Skeletal muscle tissue (tissue), 4 donors: ENCODE results near the gene PDE8B. TPM values are rescaled to one million over a fixed set of nuclear protein-coding genes. Genes with fewer than 3 reads are reported as not detected.
"Not testable (repeated sequence)": the region's sequence is repeated elsewhere in the genome, so short reads cannot be mapped to it uniquely, and the experiment has no call there.

Source experiments
- H3K27ac ChIP-seq: one replicate; pipeline ENCODE4 v1.7.0; 2013; ENCODE audit warnings: mild to moderate bottlenecking, low read depth, low read length, inconsistent platforms
- H3K27me3 ChIP-seq, 3 donors: one replicate each; pipeline ENCODE4 v1.7.0; 2013; ENCODE audit warnings: low read length in 3 of 3; ENCODE audit not compliant: control insufficient read depth in 3 of 3, insufficient read depth in 3 of 3
- H3K36me3 ChIP-seq, 3 donors: one replicate each; pipeline ENCODE4 v1.7.0; 2013; ENCODE audit warnings: low read length in 3 of 3; ENCODE audit not compliant: control insufficient read depth in 3 of 3, insufficient read depth in 3 of 3
- H3K4me1 ChIP-seq, 3 donors: one replicate each; pipeline ENCODE4 v1.7.0; 2013; ENCODE audit warnings: low read length in 3 of 3, mild to moderate bottlenecking in 3 of 3; ENCODE audit not compliant: control insufficient read depth in 3 of 3, insufficient read depth in 3 of 3
- H3K4me3 ChIP-seq, 3 donors: one replicate each; pipeline ENCODE4 v1.7.0; 2013; ENCODE audit warnings: low read length in 3 of 3
- H3K9ac ChIP-seq, 3 donors: one replicate each; pipeline ENCODE4 v1.7.0; 2013; ENCODE audit warnings: low read length in 3 of 3, mild to moderate bottlenecking in 3 of 3, moderate library complexity in 2 of 3, low read depth in 1 of 3
- H3K9me3 ChIP-seq, 3 donors: one replicate each; pipeline ENCODE4 v1.7.0; 2013; ENCODE audit warnings: low read length in 3 of 3; ENCODE audit not compliant: control insufficient read depth in 3 of 3
- total RNA-seq: library from RNA; depleted of rRNA; stranded (reverse); fragments of >200 nt; gene quantifications from one replicate; pipeline ENCODE4 v1.2.3, GENCODE V29; 2014
- donor health status: Osteomylitis.

Gene PDE8B
- total RNA-seq, 1 donor from 2014 or later = 1.0 TPM

- Histone ChIP-seq H3K4me3 (no peak overlapping the region), H3K4me1 (no peaks in the 10 kb centered on the region), H3K36me3 (no peaks in the 10 kb centered on the region), H3K27ac (no peak overlapping the region), H3K27me3 (no peaks in the 10 kb centered on the region), H3K9ac (no peak overlapping the region), H3K9me3 (no peaks in the 10 kb centered on the region)
These were observed 159.1 kb downstream of the PDE8B start for GRCh38 chr5:77369566-77369965.

DNA sequence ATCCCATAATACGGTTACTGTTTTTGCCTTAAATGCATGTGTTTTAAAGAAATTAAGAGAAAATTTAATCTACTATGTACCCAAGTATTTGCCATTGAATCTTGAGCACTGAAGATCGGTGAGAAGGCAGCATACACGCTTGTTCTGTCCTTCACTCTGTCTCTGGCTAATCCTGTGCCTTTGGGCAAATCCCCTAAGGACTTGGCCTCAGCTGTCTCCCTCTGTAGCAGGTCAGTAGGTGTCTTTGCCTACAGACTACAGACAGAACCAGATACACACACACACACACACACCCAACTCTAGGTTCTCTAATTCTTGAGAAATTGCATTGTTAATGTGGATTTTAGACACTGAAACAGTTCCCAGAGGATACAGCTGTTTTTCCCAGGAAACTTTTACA is 164.2 kb downstream of the PDE8B start:
- H3K27ac ChIP-seq = no peak overlapping the region
- H3K9ac ChIP-seq = no peak overlapping the region
- no peaks in the 10 kb centered on the region for H3K4me1 ChIP-seq
- H3K4me3 ChIP-seq = no peak overlapping the region
- H3K27me3 ChIP-seq = no peaks in the 10 kb centered on the region
- H3K36me3 ChIP-seq = no peaks in the 10 kb centered on the region
- no peaks in the 10 kb centered on the region for H3K9me3 ChIP-seq

DNA sequence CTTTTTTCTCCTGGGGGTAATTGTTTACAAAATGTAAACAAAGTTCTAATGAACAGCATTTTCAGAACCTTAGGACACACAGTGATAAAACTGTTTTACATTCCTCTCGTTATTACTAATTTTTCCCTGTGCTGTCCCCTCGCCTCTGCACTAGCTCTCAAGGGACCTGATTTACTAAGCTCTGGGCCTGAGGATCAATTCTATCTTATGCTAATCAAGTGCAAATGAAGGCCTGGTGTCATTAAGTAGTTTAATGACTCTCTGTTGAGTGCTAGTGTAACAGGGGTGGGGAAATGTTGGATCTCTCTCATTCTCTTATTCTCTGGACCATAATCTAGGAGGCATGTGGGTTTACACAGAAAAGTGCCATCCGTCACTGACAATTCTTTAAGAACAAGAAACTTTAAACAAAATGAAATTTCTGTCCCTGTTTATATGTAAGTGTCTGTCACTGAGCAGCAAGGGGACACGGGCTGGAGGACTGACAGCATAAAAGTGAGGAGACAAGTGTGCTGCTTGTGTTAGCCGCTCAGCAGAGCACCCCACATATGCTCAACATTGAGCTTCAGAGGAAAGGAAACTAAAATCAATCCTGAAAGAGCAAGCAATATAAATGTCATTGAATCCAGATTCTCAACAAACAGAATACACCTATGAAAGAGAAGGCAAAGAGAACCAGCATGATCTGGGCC is 166.3 kb downstream of the PDE8B start:
- no peaks in the 10 kb centered on the region for H3K27me3 ChIP-seq
- no peaks in the 10 kb centered on the region for H3K9me3 ChIP-seq
- no peak overlapping the region for H3K4me3 ChIP-seq
- no peaks in the 10 kb centered on the region for H3K4me1 ChIP-seq
- no peaks in the 10 kb centered on the region for H3K36me3 ChIP-seq
- no peak overlapping the region for H3K9ac ChIP-seq
- no peak overlapping the region for H3K27ac ChIP-seq

DNA sequence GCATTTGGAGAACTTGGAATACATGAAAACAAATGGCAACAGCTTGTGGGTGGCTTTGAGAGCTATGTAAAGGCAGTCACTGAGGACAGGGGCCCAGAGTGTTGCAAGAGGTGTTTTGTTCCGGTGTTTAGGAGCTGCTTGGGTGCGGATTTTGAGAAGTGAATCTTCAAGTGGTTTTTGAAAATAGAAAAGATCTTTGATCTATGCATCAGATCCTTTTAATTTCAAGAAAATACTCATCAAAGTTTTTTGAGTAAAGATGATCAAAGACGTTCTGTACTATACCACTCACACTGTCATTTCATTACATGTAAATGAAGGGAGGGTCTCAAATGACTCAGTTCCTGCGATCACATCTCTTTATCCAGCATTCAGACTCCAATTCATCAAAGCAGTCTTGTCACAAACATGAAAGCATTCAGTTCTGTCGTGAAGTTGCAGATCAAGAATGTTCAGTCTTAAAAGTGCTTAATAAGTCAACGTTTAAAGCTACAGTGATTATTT is 169.1 kb downstream of the PDE8B start:
- Histone ChIP-seq H3K9ac (no peak overlapping the region), H3K36me3 (no peaks in the 10 kb centered on the region), H3K27me3 (no peaks in the 10 kb centered on the region), H3K4me1 (no peaks in the 10 kb centered on the region), H3K4me3 (no peak overlapping the region), H3K9me3 (no peaks in the 10 kb centered on the region), H3K27ac (no peak overlapping the region)

GRCh38 chr5:77380636-77381035 is 170.2 kb downstream of the PDE8B start:
- Histone ChIP-seq H3K4me3 (no peak overlapping the region), H3K36me3 (no peaks in the 10 kb centered on the region), H3K9ac (no peak overlapping the region), H3K27me3 (no peaks in the 10 kb centered on the region), H3K4me1 (no peaks in the 10 kb centered on the region), H3K9me3 (no peaks in the 10 kb centered on the region), H3K27ac (no peak overlapping the region)

DNA sequence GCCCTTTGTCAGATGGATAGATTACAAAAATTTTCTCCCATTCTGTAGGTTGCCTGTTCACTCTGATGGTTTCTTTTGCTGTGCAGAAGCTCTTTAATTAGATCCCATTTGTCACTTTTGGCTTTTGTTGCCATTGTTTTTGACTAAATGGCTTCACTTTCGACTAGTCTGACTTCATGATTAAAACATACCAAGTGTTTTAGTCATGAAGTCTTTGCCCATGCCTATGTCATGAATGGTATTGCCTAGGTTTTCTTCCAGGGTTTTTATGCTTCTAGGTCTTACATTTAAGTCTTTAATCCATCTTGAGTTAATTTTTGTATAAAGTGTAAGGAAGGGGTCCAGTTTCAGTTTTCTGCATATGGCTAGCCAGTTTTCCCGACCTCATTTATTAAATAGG is 172.9 kb downstream of the PDE8B start:
- not testable (repeated sequence) for H3K27ac ChIP-seq, H3K4me3 ChIP-seq, H3K9me3 ChIP-seq, H3K4me1 ChIP-seq, H3K36me3 ChIP-seq, H3K9ac ChIP-seq, H3K27me3 ChIP-seq

- not testable (repeated sequence) for H3K4me3 ChIP-seq, H3K27me3 ChIP-seq, H3K9ac ChIP-seq, H3K9me3 ChIP-seq, H3K4me1 ChIP-seq, H3K36me3 ChIP-seq, H3K27ac ChIP-seq
These were observed 175.9 kb downstream of the PDE8B start for GRCh38 chr5:77386340-77386739.

DNA sequence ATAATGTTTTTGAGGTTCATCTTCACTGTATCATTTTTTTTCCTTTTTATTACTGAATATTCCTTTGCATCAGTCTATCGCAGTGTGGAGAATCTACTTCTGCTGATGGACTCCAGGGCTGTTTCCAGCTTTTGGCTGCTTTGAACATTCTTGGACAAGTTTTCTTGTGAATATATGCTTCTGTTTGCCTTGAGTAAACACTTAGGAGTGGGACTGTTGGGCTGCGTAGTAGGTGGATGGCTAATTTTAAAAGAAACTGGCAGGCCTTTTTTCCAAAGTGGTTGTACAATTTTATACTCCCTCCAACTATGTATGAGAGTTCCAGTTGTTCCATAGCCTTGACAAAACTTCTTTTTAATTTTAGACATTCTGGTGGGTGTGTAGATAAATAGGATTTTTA is 179.3 kb downstream of the PDE8B start:
- H3K27me3 ChIP-seq = no peaks in the 10 kb centered on the region
- H3K27ac ChIP-seq = no peak overlapping the region
- no peaks in the 10 kb centered on the region for H3K36me3 ChIP-seq
- no peaks in the 10 kb centered on the region for H3K9me3 ChIP-seq
- no peak overlapping the region for H3K9ac ChIP-seq
- H3K4me3 ChIP-seq = no peak overlapping the region
- no peaks in the 10 kb centered on the region for H3K4me1 ChIP-seq

GRCh38 chr5:77390221-77390620 is 179.7 kb downstream of the PDE8B start:
- no peak overlapping the region for H3K4me3 ChIP-seq
- H3K27ac ChIP-seq = no peak overlapping the region
- no peaks in the 10 kb centered on the region for H3K4me1 ChIP-seq
- H3K9ac ChIP-seq = no peak overlapping the region
- no peaks in the 10 kb centered on the region for H3K27me3 ChIP-seq
- H3K36me3 ChIP-seq = no peaks in the 10 kb centered on the region
- no peaks in the 10 kb centered on the region for H3K9me3 ChIP-seq

- Histone ChIP-seq H3K27ac (no peak overlapping the region), H3K4me3 (no peak overlapping the region), H3K4me1 (no peaks in the 10 kb centered on the region), H3K9ac (no peak overlapping the region), H3K27me3 (no peaks in the 10 kb centered on the region), H3K36me3 (no peaks in the 10 kb centered on the region), H3K9me3 (no peaks in the 10 kb centered on the region)
These were observed 180.3 kb downstream of the PDE8B start for GRCh38 chr5:77390795-77391194.
